Kidney epithelial cell (primary cell): ENCODE results near the gene KCNJ2. TPM values are rescaled to one million over a fixed set of nuclear protein-coding genes. Genes with fewer than 3 reads are reported as not detected.

Experiments
- DNase-seq: peaks from one replicate; pipeline ENCODE4 v3.0.0-alpha.2; 2010; ENCODE audit warnings: low read depth
- H3K27me3 ChIP-seq: 2 replicates; pipeline ENCODE4 v1.6.0; 2011; ENCODE audit warnings: low read length; ENCODE audit not compliant: control insufficient read depth, insufficient read depth
- H3K36me3 ChIP-seq: 2 replicates; pipeline ENCODE4 v1.5.1; 2011; ENCODE audit warnings: low read length; ENCODE audit not compliant: control insufficient read depth, insufficient read depth
- H3K4me3 ChIP-seq: 2 replicates; pipeline ENCODE4 v1.5.1; 2011; ENCODE audit warnings: low read depth, mild to moderate bottlenecking, control low read depth, low read length
- CTCF ChIP-seq: IDR thresholded peaks from 2 replicates; pipeline ENCODE4 v1.5.1; 2011; ENCODE audit warnings: mild to moderate bottlenecking, moderate library complexity, low read length, control low read depth, inconsistent platforms; ENCODE audit not compliant: insufficient read depth, poor library complexity, severe bottlenecking
- total RNA-seq: library from RNA; depleted of rRNA; stranded (reverse); fragments of >200 nt; gene quantifications from 2 replicates; pipeline ENCODE4 v1.2.3, GENCODE V29; 2015

Gene KCNJ2
- total RNA-seq, 1 donor from 2014 or later, result 0.79 TPM

- no peaks in the 10 kb centered on the region for H3K36me3 ChIP-seq
- no peak for DNase-seq
- H3K4me3 ChIP-seq, result no peak overlapping the region
- no peaks in the 10 kb centered on the region for H3K27me3 ChIP-seq
- TF ChIP-seq CTCF, result no peak
These were observed 14.2 kb downstream of the KCNJ2 start for GRCh38 chr17:70183508-70183907.

GRCh38 chr17:70184207-70184606, 14.9 kb downstream of the KCNJ2 start:
- Histone ChIP-seq H3K36me3 (no peaks in the 10 kb centered on the region), H3K4me3 (no peak overlapping the region), H3K27me3 (no peaks in the 10 kb centered on the region)
- no peak for TF ChIP-seq CTCF
- no peak for DNase-seq

- Histone ChIP-seq H3K27me3 (no peaks in the 10 kb centered on the region), H3K36me3 (no peaks in the 10 kb centered on the region), H3K4me3 (no peak overlapping the region)
- no peak for DNase-seq
- TF ChIP-seq CTCF, result no peak
These were observed 15.4 kb downstream of the KCNJ2 start for GRCh38 chr17:70184770-70185169.

- no peak for DNase-seq
- Histone ChIP-seq H3K36me3 (no peaks in the 10 kb centered on the region), H3K27me3 (no peaks in the 10 kb centered on the region), H3K4me3 (no peak overlapping the region)
- no peak for TF ChIP-seq CTCF
These were observed 16.0 kb downstream of the KCNJ2 start for GRCh38 chr17:70185285-70185684.

GRCh38 chr17:70187383-70187782, 18.1 kb downstream of the KCNJ2 start:
- Histone ChIP-seq H3K27me3 (no peaks in the 10 kb centered on the region), H3K4me3 (no peak overlapping the region), H3K36me3 (no peaks in the 10 kb centered on the region)
- DNase-seq, result no peak
- no peak for TF ChIP-seq CTCF

- Histone ChIP-seq H3K36me3 (no peaks in the 10 kb centered on the region), H3K4me3 (no peak overlapping the region), H3K27me3 (no peaks in the 10 kb centered on the region)
- TF ChIP-seq CTCF, result no peak
- DNase-seq, result no peak
These were observed 21.9 kb downstream of the KCNJ2 start for GRCh38 chr17:70190959-70191805.
